ENCODE data around the gene ADCY10.

ADCY10 gene

DNA sequence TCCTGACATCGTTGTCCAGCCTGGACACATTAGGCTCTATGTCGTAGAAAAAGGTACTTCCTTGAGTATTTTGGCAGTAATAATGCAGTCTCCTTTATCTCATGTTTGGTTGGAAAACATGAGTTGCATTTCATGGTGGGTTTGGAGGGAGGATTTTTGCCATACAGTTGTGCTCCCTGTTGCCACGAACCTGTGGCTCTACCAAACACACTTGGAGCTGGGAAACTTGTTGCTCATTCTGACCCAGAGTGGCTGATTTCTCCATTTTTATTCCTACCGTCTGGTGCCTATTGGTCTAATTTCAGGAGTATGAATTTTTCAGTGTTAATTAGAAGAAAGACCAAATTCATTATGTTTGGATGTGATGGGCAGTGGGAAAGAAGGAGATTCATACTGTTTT is 141.5 kb downstream of the ADCY10 start:
- no peak for DNase-seq

DNA sequence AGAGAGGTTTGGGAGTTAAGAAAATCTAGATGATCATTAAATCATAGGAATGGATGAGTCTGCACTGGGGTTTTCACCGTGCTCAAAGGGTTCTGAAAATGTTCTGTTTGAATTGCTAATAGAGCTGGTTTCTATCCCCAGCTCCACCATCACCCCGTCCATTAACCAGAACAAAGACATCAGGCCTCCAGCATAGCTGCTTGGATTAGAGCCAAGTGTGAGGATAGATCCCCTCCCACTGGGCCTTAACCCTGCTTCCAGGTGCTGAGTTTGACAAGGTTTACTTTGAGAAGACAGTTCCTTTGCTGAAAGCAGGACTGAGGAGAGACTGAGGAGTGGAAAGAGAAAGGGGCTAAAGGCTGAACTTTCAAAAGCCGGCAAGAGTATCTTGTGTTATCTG is 143.8 kb downstream of the ADCY10 start:
- peak; percentile 59 for DNase-seq

DNA sequence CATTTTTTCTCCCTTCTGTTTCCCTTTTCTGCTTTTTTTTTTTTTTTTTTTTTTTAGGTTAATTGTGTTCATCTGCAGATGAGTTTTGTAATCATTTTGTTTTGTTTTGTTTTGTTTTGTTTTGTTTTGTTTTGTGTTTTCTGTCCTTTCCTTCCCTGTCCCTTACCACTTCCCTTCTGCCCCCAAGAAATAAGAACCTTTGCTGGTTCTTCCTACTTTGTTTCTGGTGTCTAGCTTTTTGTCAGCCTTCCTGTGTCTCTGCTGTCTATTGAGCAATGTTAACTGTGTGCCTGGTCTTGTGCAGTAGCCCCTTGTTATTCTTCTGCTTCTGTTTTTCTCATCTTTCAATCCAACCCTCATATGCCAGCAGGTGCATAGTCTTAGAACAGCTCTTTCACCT is 146.2 kb downstream of the ADCY10 start:
- DNase-seq: no peak

DNA sequence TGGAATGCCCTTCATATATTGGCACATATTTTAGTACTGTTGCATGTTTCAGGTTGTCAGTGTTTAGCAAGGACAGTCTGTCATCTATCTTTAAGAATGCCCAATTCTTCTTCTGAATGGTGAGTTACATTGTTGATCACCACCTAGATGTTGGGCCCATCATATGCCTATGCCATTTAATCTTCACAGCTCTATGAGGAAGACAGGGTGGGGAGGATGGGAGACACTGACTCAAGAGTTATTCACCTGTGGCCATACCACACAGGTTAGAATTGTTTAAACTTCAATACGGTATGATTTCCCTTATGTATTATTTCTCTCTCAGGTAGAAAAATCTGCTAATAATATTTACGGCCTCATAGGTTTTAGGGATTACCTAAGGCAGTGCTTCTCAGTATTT is 147.4 kb downstream of the ADCY10 start:
- no peak for DNase-seq

DNA sequence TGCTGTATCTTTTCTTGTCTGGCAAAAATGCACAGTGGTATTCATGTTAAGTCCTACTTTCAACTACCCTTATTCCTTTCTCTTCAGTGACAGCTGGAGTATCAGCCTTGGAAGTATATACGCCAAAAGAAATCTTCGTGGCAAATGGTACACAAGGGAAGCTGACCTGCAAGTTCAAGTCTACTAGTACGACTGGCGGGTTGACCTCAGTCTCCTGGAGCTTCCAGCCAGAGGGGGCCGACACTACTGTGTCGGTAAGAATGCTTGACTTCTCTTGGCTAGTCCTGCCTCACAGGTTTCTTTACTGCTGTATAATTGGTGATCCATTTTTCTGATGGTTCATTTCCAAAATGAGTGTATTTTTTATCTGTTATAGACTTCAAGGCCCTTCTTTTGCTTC is 148.4 kb downstream of the ADCY10 start:
- no peak for DNase-seq

DNA sequence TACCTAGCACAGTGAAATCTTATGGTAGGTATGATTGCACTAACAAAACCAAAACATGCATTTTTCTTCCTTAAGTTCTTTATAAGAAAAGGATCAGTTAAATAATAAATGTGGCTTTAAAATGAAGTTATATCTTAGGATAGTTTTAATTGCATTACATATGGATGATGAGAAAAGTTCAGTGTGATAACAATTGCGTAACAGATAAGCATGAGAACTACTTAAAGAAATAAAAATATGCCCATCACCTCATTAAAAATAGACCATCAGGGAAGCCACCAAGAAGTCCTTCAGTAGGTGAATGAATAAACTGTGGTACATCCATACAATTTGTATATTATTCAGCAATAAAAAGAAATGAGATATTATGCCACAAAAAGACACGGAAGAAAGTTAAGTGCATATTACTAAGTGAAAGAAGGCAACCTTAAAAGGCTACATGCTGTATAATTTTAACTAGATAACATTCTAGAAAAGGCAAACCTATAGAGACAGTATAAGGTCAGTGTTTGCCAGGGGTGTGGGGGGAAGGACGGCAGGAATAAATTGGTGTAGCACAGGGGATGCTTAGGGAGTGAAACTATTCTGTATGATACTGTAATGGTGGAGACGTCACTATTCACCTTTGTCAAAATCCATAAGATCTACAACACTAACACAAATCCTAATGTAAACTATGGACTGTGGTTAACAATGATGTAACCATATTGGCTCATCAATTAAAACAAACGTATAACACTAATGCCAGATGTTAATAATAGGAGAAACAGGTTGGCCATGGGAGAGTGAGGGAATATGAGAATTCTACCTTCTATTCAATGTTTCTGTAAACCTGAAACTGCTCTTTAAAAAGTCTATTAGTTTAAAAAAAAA is 149.2 kb downstream of the ADCY10 start:
- DNase-seq: no peak

DNA sequence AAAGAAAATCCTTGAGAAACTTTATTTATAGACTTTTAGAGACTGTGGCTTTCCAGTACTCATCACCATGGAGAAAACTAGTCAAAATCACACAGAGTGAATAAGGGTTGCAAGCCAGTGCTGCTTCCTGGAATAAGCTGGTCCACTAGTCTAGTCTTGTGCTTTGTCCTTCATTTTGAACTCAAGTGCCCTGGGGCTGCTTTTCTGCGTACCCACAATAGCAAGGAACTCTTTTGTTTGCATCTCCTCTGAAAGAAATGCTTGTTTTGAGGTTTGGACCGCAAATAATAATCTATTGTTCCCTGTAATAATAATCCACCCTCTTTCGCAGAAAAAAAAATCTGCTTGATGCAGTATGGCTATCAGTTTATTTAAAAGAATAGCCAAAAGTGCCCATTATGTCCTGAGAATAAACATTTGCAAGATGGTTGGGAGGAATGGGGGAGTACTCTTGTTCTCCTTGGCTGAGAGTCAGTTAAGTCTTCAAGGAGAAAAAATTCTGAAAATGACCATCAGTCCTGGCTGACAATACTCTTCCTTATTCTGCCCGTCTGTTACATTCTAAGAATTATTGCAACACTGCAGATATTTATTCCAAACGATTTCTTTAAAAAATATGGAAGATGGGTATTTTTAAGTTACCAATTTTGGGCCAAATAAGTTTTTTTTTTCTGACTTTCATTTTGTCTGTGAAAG is 150.3 kb downstream of the ADCY10 start:
- no peak for DNase-seq

DNA sequence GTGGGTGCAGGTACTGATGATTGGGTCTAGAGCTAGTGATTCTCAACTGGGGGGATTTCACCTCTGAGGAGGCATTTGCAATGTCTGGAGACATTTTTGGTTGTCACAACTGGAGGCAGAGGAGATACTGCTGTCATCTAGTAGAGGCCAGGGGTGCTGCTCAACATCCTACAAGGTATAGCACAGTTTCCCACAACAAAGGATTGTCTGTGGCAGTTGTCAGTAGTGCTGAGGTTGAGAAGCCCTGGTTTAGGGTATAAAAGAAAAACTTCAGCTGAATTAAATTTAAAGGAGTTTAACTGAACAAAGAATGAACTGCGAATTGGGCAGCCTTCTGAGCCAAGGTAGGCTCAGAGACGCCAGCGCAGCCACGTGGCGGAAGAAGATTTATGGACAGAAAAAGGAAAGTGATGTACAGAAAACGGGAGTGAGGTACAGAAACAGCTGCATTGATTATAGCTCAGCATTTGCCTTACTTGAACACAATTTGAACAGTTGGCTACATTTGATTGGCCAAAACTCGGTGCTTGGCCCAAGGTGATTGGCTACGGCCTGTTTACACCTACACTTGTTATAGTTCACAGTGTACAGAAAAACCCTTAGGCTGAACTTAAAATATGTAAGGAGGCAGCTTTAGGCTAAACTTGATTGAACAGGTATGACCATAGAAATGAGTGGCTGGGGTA is 151.7 kb downstream of the ADCY10 start:
- DNase-seq: no peak

DNA sequence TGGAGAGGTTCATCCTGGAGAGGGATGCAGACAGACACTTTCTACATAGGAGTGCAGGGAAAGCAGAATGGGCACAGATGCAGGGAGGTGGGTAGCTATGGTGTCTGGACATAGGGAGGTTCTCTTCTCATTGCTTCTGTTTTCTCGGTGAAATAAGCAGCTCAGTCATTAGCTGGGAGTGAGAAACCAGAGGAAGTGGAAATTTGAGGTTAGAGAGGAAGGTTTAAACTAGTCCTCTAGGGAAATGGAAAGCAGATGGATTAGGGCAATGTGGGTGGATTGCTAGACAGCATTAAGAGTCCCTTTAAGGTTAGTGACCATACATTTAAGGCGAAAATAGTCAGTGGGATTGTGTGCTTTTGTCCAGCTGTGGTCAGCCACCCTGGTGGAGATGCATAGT is 152.5 kb downstream of the ADCY10 start:
- DNase-seq: no peak

Data from NCI-H345 (cell line).